ENCODE data around the gene THAP7. TPM values are rescaled to one million over a fixed set of nuclear protein-coding genes. Genes with fewer than 3 reads are reported as not detected.

The THAP7 gene
- total and polyA plus RNA-seq, 2 donors (not counting 3 experiments of a cell fraction or from before 2014, with no cell fraction given) = 13.5 to 24.4 TPM

DNA sequence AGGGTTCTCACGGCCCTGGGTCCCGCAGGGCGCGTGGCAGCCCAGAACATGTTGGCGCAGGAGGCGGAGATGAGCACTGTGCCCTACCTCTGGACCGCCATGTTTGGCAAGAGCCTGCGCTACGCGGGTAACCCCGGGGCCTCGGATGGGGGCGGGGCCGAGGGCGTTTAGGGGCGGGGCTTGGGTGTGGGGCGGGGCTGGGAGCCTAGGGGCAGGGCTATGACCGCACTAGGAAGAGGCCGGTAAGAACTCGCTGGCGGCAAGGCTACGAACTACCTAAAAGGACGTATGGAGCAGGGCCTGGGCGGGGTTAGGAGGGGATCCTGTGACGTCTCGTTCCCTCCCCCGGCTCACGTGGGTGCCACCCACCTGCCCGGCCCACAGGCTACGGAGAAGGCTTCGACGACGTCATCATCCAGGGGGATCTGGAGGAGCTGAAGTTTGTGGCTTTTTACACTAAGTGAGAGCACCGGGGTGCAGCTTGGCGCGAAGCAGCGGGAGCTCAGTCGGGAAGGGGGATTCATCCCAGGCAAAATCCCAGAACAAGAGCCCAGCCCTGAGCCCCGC, 22.6 kb downstream of the THAP7 start:
- POLR2A ChIA-PET = no interaction called here
- H3K4me3 ChIP-seq (replicated peaks in 1 of 3; ENCODE audit: insufficient read depth in 1 of 3, low read depth in 1 of 3, low read length in 3 of 3) = peak overlapping the region in 1 of 3 experiments; percentile 12
- intact Hi-C loops (cut with micrococcal nuclease) (no loop called here), dilution Hi-C loops (cut with MboI; ENCODE audit: extremely low pct_ligation_motif_present, low sequenced_read_pairs) (no loop called here)
- peak; percentile 73 for FAIRE-seq
- H3K9me1 ChIP-seq (replicated peaks; ENCODE audit: control insufficient read depth, extremely low read depth, insufficient read depth, low read length) = no peaks in the 10 kb centered on the region
- H3K9ac ChIP-seq (replicated peaks; ENCODE audit: extremely low read depth, insufficient read depth, low read length) = no peak overlapping the region
- peak; percentile 75 for DNase-seq (ENCODE audit: low read depth, low spot score)
- H3K36me3 ChIP-seq (ENCODE audit: control insufficient read depth in 2 of 2, extremely low read depth in 1 of 2, insufficient read depth in 2 of 2, low read length in 2 of 2) = no peaks in the 10 kb centered on the region
- peaks cover 5% of the 10 kb centered on the region for H3K9me3 ChIP-seq (replicated peaks; ENCODE audit: control insufficient read depth, insufficient read depth, low read length)
- H3K4me2 ChIP-seq (ENCODE audit: insufficient read depth, low read length) = peak overlapping the region; percentile 55
- H3K27me3 ChIP-seq (ENCODE audit: control insufficient read depth in 2 of 2, insufficient read depth in 2 of 2, low read length in 2 of 2) = no peaks in the 10 kb centered on the region
- CTCF ChIA-PET = interaction anchor here (0.9 to 1.2 kb wide), 3 partner anchors 18 to 94 kb away, joined by 3 to 6 read pairs (median 3); no protein-coding TSS in a partner anchor
- peak overlapping the region; percentile 93 for H2AFZ ChIP-seq (ENCODE audit: low read depth, low read length)
- H4K20me1 ChIP-seq (replicated peaks; ENCODE audit: control insufficient read depth, extremely low read depth, insufficient read depth, low read length) = no peaks in the 10 kb centered on the region
- peaks cover 17% of the 10 kb centered on the region for H3K79me2 ChIP-seq (ENCODE audit: control insufficient read depth, insufficient read depth, low read length)
- BruUV-seq (replicated peaks) = no TSS peak
- no peak overlapping the region for H3K27ac ChIP-seq (ENCODE audit: insufficient read depth, low read depth, low read length)
- TF ChIP-seq, protein P1, sequence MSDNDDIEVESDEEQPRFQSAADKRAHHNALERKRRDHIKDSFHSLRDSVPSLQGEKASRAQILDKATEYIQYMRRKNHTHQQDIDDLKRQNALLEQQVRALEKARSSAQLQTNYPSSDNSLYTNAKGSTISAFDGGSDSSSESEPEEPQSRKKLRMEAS (IDR thresholded peaks at IDR 0.05; ENCODE audit: insufficient read depth, insufficient read length) = peak; percentile 49
- TF ChIP-seq, protein P2, sequence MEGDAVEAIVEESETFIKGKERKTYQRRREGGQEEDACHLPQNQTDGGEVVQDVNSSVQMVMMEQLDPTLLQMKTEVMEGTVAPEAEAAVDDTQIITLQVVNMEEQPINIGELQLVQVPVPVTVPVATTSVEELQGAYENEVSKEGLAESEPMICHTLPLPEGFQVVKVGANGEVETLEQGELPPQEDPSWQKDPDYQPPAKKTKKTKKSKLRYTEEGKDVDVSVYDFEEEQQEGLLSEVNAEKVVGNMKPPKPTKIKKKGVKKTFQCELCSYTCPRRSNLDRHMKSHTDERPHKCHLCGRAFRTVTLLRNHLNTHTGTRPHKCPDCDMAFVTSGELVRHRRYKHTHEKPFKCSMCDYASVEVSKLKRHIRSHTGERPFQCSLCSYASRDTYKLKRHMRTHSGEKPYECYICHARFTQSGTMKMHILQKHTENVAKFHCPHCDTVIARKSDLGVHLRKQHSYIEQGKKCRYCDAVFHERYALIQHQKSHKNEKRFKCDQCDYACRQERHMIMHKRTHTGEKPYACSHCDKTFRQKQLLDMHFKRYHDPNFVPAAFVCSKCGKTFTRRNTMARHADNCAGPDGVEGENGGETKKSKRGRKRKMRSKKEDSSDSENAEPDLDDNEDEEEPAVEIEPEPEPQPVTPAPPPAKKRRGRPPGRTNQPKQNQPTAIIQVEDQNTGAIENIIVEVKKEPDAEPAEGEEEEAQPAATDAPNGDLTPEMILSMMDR (IDR thresholded peaks at IDR 0.05; ENCODE audit: extremely low read depth in 1 of 2, insufficient read depth in 1 of 2, low read depth in 1 of 2, low read length in 2 of 2) = no peak
- TF ChIP-seq JUN (IDR thresholded peaks at IDR 0.05; ENCODE audit: borderline replicate concordance, insufficient read depth, insufficient read length, low read depth) = no peak
- H3K4me1 ChIP-seq (ENCODE audit: control insufficient read depth, extremely low read depth, insufficient read depth, low read length) = peaks cover 17% of the 10 kb centered on the region

DNA sequence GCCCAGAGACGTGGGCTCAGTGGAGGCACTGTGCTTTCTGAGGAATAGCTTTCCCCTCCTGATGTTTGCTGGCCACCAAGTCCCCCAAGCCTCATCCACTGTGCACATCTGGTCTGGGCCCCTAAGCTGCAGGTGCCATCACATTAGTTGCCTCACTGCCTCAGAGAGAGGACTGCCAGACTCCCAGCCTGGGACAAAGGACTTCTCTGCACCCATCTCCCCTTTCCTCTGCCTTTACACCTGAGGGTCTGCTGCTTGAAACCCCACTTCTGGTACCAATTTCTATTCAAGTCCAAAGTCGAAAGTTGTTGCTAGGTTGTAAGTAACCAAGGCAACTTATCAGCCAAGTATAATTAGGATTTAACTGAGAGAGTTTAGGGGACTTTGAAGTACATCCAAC, 23.5 kb downstream of the THAP7 start:
- FAIRE-seq = no peak
- peaks cover 5% of the 10 kb centered on the region for H3K9me3 ChIP-seq (replicated peaks; ENCODE audit: control insufficient read depth, insufficient read depth, low read length)
- TF ChIP-seq POLR2A (IDR thresholded peaks at IDR 0.05; ENCODE audit: low read depth, low read length) (no peak), GATA2 (IDR thresholded peaks at IDR 0.05; ENCODE audit: insufficient read depth, insufficient read length, low read depth, low read length) (no peak), POLR2AphosphoS5 (IDR thresholded peaks at IDR 0.05; ENCODE audit: insufficient read depth, low read depth, low read length) (no peak), JUN (IDR thresholded peaks at IDR 0.05; ENCODE audit: borderline replicate concordance, insufficient read depth, insufficient read length, low read depth) (no peak), FOS (IDR thresholded peaks at IDR 0.05; ENCODE audit: borderline replicate concordance, insufficient read depth, low read length) (no peak), EZH2 (IDR thresholded peaks at IDR 0.05; ENCODE audit: borderline replicate concordance, low read depth, low read length, severe bottlenecking) (no peak), MYC (IDR thresholded peaks at IDR 0.05; ENCODE audit: low read depth, low read length) (no peak)
- TF ChIP-seq, protein P2 (IDR thresholded peaks at IDR 0.05; ENCODE audit: extremely low read depth in 1 of 2, insufficient read depth in 1 of 2, low read depth in 1 of 2, low read length in 2 of 2) = no peak
- TF ChIP-seq, protein P1 (IDR thresholded peaks at IDR 0.05; ENCODE audit: insufficient read depth, insufficient read length) = no peak
- dilution Hi-C loops (cut with MboI; ENCODE audit: extremely low pct_ligation_motif_present, low sequenced_read_pairs) (no loop called here), intact Hi-C loops (cut with micrococcal nuclease) (no loop called here)
- H3K4me2 ChIP-seq (ENCODE audit: insufficient read depth, low read length) = no peak overlapping the region
- BruUV-seq (replicated peaks) = no TSS peak
- DNase-seq (ENCODE audit: low read depth, low spot score) = no peak
- ChIA-PET POLR2A (no interaction called here), CTCF (no interaction called here)
- no peaks in the 10 kb centered on the region for H4K20me1 ChIP-seq (replicated peaks; ENCODE audit: control insufficient read depth, extremely low read depth, insufficient read depth, low read length)
- H3K27me3 ChIP-seq (ENCODE audit: control insufficient read depth in 2 of 2, insufficient read depth in 2 of 2, low read length in 2 of 2) = no peaks in the 10 kb centered on the region
- no peaks in the 10 kb centered on the region for H3K36me3 ChIP-seq (ENCODE audit: control insufficient read depth in 2 of 2, extremely low read depth in 1 of 2, insufficient read depth in 2 of 2, low read length in 2 of 2)
- no peak overlapping the region for H2AFZ ChIP-seq (ENCODE audit: low read depth, low read length)
- H3K9me1 ChIP-seq (replicated peaks; ENCODE audit: control insufficient read depth, extremely low read depth, insufficient read depth, low read length) = no peaks in the 10 kb centered on the region
- H3K4me3 ChIP-seq (replicated peaks in 1 of 3; ENCODE audit: insufficient read depth in 1 of 3, low read depth in 1 of 3, low read length in 3 of 3) = no peak overlapping the region
- no peak overlapping the region for H3K27ac ChIP-seq (ENCODE audit: insufficient read depth, low read depth, low read length)
- H3K4me1 ChIP-seq (ENCODE audit: control insufficient read depth, extremely low read depth, insufficient read depth, low read length) = peaks cover 17% of the 10 kb centered on the region
- H3K9ac ChIP-seq (replicated peaks; ENCODE audit: extremely low read depth, insufficient read depth, low read length) = no peak overlapping the region
- peaks cover 11% of the 10 kb centered on the region for H3K79me2 ChIP-seq (ENCODE audit: control insufficient read depth, insufficient read depth, low read length)

All from endothelial cell of umbilical vein (primary cell).